GM12874 (cell line): ENCODE measurements around the gene TMUB1.

Source experiments
- TF ChIP-seq, protein P1 (sequence below): IDR thresholded peaks from 2 replicates; pipeline ENCODE4 v1.5.1; 2011; ENCODE audit warnings: low read depth, mild to moderate bottlenecking, control low read depth, low read length, moderate library complexity; ENCODE audit not compliant: insufficient read depth

TMUB1 gene

DNA sequence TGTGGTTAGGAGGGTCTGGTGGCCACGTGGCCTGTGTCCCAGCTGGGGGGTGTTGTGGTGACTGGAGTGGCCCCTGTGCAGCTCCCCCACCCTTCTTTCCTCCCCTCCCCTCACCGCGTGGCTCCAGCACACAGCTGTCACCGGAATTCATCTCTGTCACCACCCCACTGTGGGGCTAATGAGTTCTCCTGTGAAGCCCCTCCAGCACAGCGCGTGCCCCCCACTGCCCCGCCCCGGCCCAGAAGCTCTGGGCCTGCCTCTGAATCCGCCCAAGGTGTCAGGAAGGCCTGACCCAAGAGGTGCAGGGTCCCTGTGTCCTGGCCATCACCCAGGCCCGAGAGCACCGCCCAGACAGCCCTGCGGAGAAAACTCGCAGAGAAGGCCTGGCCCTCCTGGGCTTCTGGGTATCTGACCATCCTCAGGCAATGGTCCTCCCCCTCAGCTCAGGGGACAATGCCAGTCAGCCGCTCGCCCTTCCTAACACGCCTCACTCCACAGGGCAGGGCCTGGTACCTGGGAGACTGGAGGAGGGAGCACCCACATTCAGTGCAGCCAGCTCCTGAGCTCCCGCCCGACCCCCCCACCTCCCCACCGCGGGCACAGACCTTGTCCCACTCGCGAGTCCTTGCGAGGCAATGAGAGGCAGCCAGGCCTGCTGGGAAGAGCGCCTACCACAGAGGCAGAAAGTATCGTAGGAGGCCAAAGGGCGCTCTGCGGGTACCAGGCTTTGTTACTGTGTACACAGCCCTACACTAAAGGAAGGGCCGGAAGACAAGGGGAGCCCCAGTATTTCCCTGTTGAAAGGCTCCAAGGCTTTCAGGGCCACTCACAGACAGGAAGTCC is 46.0 kb upstream of the TMUB1 start:
- TF ChIP-seq, protein P1, sequence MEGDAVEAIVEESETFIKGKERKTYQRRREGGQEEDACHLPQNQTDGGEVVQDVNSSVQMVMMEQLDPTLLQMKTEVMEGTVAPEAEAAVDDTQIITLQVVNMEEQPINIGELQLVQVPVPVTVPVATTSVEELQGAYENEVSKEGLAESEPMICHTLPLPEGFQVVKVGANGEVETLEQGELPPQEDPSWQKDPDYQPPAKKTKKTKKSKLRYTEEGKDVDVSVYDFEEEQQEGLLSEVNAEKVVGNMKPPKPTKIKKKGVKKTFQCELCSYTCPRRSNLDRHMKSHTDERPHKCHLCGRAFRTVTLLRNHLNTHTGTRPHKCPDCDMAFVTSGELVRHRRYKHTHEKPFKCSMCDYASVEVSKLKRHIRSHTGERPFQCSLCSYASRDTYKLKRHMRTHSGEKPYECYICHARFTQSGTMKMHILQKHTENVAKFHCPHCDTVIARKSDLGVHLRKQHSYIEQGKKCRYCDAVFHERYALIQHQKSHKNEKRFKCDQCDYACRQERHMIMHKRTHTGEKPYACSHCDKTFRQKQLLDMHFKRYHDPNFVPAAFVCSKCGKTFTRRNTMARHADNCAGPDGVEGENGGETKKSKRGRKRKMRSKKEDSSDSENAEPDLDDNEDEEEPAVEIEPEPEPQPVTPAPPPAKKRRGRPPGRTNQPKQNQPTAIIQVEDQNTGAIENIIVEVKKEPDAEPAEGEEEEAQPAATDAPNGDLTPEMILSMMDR: no peak

DNA sequence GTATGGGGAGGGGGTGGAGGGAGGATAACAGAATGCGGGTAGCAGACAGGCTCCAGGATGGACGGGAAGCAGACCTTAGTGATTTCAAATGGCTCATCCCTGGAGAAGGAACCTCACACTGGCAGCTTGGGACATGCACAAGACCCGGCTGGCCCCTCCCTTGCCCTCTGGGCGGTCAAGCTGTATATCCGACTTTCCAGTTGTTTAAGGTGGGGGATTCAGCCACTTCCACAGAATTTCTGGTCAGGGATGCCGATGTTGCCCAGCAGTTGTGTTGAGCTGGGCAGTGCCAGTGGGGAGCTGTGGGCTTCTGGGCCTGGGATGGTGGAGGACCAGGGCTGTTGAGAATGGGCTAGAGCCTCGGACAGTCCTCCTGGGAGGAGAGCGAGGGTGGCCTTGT is 45.4 kb upstream of the TMUB1 start:
- TF ChIP-seq, protein P1: no peak

DNA sequence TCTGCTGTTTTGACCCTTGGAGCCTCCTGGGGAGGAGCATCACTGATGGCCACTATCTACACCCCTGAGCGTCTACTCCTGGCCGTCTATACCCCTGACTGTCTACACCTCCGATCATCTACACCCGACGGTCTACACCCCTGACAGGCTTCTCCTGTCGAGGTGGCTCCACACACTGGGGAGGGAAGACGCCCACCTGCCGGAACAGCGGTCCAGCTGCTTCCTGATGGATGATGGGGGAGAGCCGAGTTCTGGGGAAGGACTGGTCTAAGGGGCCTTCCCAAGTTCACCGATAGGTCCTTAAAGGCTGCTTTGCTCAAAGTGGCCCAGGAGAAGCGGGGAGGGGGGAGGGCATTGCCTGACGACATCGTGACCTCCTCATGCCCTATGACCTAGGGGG is 44.9 kb upstream of the TMUB1 start:
- TF ChIP-seq, protein P1: no peak

DNA sequence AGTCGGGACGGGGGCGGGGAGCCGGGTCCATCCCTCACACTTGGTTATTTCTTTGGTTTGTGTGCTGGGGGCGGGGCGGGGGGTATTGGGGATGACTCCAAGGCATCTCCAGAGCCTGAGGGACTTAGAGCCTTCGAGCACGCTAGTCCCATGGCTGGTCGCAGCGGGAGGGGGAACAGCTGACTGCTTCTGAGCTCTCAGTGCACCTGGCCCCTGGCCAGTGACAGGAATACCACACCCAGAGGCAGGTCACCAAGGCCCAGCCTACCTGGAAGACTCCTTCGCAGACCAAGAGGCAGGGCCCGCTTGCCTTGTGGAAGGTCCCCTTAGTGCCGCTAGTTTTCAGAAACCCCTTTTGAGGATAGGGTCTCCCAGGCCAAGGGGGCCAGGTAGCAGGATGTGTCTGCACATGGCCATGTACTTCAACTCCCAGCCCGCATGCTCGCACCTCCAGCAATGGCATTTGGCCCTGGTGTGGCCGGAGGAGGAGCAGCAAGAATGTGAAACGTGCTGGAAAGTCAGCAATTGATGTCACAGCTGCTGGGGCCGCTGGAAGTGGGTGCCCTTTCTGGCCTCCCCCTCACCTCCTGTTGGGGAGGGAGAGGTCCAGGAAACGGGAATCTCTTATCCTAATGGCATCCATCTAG is 43.3 kb upstream of the TMUB1 start:
- TF ChIP-seq, protein P1: no peak

DNA sequence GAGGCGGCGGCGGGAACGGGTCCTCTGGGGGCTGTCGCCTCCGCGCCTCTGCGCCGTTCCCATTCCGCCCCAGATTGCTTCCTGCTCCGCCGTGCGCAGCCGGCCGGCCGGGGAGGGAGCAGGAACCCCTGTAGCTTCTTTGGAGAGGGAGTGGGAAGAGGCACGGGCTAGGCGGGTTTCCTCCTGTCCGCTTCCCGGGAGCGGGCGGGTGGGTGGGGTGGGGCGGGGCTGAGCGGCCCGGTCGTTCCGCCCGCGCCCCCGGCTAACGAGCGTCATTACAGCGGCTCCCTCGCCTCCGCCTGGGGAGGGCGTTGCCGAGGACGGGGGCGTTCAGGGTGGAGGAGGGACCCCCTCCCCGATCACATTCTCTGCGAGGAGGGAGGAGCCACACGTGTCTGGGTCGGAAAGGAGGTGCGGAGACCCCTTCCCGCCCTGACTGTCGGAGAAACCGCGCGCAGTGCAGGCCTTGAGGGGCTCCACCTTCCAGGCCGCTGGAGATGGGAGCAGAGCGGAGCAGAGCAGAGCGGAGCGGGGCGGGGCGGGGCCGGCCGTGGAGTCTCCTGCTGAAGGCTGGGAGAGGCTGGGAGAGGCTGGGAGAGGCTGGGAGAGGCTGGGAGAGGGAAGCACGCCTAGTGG is 42.7 kb upstream of the TMUB1 start:
- TF ChIP-seq, protein P1: no peak

DNA sequence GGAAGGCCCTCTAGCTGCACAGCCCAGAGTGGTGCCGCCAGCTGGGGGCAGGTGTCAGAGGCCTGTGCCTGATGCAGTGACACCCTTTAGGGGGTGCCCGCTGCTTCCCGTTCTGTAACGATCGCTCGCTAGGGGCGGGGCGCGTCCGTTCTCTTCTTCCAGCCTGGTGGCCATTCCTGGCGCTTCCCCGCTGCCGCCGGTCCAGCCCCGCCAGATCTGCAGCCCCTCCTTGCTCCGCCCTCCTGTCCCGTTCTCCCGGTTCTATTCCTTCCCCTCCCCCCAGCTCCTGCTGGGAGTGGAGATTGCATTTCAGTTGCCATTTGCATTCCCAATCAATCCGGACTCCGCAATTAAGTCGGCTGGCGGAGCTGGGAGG is 42.2 kb upstream of the TMUB1 start:
- TF ChIP-seq, protein P1: no peak

DNA sequence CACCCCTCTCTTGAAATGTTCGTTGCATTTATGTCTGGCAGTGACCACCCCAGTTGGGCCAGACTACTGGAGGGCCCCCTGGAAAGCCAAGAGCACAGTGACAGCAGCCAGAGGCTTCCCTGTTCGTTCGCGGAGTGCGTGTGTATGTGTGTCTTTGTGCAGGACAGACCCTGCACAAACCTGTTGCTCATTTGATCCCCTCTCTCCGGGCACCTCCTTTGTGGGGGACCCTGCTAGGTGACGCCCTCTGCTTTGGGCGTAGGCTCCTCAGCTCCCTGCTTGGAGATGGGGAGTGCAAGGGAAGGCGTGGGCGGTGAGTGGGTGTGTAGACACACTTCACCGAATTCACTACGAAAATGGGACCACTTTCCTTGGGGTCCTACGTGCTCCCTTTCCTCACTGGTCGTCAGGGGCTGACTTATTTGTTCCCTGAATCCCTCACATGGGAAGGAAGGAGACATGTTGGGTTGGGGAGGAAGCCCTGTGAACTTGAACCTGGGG is 41.7 kb upstream of the TMUB1 start:
- TF ChIP-seq, protein P1: no peak
